K562 (cell line): Measurements from ENCODE around the gene ZFPM1. TPM values are rescaled to one million over a fixed set of nuclear protein-coding genes. Genes with fewer than 3 reads are reported as not detected.
A peak's percentile ranks its signal among the peaks of the same experiment; 100 is the strongest.

Experiments
- ATAC-seq: fragments of 200-7000 bp; cut with Tn5 transposase; 3 replicates; pipeline ENCODE4 v1.9.1; 2020; ENCODE audit warnings: moderate library complexity
- BruUV-seq: library from RNA; stranded (reverse); fragments of 400-500 nt; replicated peaks from 2 replicates; lab custom pipeline; 2021; lab: Mats Ljungman, UMichigan
- CTCF ChIA-PET: fragments of 300-600 bp; formaldehyde crosslinking; extraction: SDS; loops from one replicate; lab custom pipeline; 2021; ENCODE audit warnings: low intra/inter-chr PET ratio; lab: Yijun Ruan, JAX
- POLR2A ChIA-PET: fragments of 300-600, 350-650 bp; sonication (Branson Sonifier 250); formaldehyde crosslinking; extraction: SDS; loops from one replicate; lab custom pipeline; 2021; ENCODE audit warnings: antibody characterized with exemption, inconsistent platforms; lab: Yijun Ruan, JAX
- DNase-seq, 4 experiments: peaks; one replicate each; pipeline versions ENCODE4 v3.0.0 to v3.0.0-alpha.2; 2011 to 2018; ENCODE audit warnings: low spot score in 3 of 4, mixed read lengths in 3 of 4; ENCODE audit errors: extremely low read depth in 1 of 4
- FAIRE-seq: peaks from 2 replicates; lab custom pipeline; 2011; peaks lifted over from hg19 to GRCh38; lab: Jason Lieb, UNC
- H2AFZ ChIP-seq: 2 replicates; pipeline ENCODE4 v1.6.0; 2011; ENCODE audit warnings: low read depth, low read length, control low read depth, inconsistent platforms
- H3K27ac ChIP-seq: fragments of 200-600 bp; 3 replicates; pipeline ENCODE4 v1.8.0; 2011; ENCODE audit warnings: low read depth, mild to moderate bottlenecking, control low read depth, inconsistent platforms, low read length, moderate library complexity, mixed read lengths; ENCODE audit errors: extremely low read depth
- H3K27me3 ChIP-seq, 2 experiments: fragments of 300-600 bp in 1 of 2; 2 replicates in 1 of 2; 3 replicates in 1 of 2; pipeline versions ENCODE4 v1.6.0 to v1.8.0; 2011; ENCODE audit warnings: inconsistent platforms in 2 of 2, low read length in 2 of 2, mild to moderate bottlenecking in 1 of 2, mixed read lengths in 1 of 2, moderate library complexity in 1 of 2; ENCODE audit not compliant: control insufficient read depth in 2 of 2, insufficient read depth in 2 of 2
- H3K36me3 ChIP-seq: fragments of 300-600 bp; 3 replicates; pipeline ENCODE4 v1.8.0; 2011; ENCODE audit warnings: mild to moderate bottlenecking, low read length, inconsistent platforms; ENCODE audit not compliant: control insufficient read depth, insufficient read depth
- H3K4me1 ChIP-seq, 2 experiments: fragments of 200-600 bp in 1 of 2; replicated peaks in 1 of 2; 2 replicates in 1 of 2; 3 replicates in 1 of 2; pipeline versions ENCODE4 v1.5.1 to v1.8.0; 2011; ENCODE audit warnings: inconsistent platforms in 2 of 2, low read length in 2 of 2, mild to moderate bottlenecking in 1 of 2, mixed read lengths in 1 of 2, moderate library complexity in 1 of 2; ENCODE audit not compliant: control insufficient read depth in 2 of 2, insufficient read depth in 2 of 2
- H3K4me2 ChIP-seq: 2 replicates; pipeline ENCODE4 v1.6.1; 2011; ENCODE audit warnings: low read length, control low read depth, inconsistent platforms, mixed read lengths; ENCODE audit not compliant: insufficient read depth
- H3K4me3 ChIP-seq: fragments of 200-600 bp; sonication (generic), shearing (Covaris generic); 2 replicates; pipeline ENCODE4 v1.5.1; 2016; ENCODE audit warnings: control low read depth, inconsistent platforms
- H3K79me2 ChIP-seq: fragments of 200-600 bp; 3 replicates; pipeline ENCODE4 v1.8.0; 2011; ENCODE audit warnings: low read length, inconsistent platforms; ENCODE audit not compliant: control insufficient read depth, insufficient read depth
- H3K9ac ChIP-seq, 2 experiments: 2 replicates each; pipeline versions ENCODE4 v1.6.0 to v1.6.1; 2011; ENCODE audit warnings: low read depth in 2 of 2, low read length in 2 of 2, control low read depth in 1 of 2, inconsistent platforms in 1 of 2, mild to moderate bottlenecking in 1 of 2, mixed read lengths in 1 of 2; ENCODE audit not compliant: insufficient read depth in 1 of 2
- H3K9me1 ChIP-seq: one replicate; pipeline ENCODE4 v1.6.0; 2011; ENCODE audit warnings: inconsistent platforms, mild to moderate bottlenecking, low read length, moderate library complexity; ENCODE audit not compliant: control insufficient read depth, insufficient read depth
- H3K9me3 ChIP-seq: replicated peaks from 2 replicates; pipeline ENCODE4 v1.5.1; 2011; ENCODE audit warnings: low read depth, low read length, inconsistent platforms; ENCODE audit not compliant: control insufficient read depth, insufficient read depth
- H4K20me1 ChIP-seq: replicated peaks from 2 replicates; pipeline ENCODE4 v1.6.1; 2011; ENCODE audit warnings: low read length, inconsistent platforms, mixed read lengths; ENCODE audit not compliant: control insufficient read depth, insufficient read depth
- CBFA2T2 ChIP-seq: fragments of 450-650 bp; conservative IDR thresholded peaks from 2 replicates; pipeline ENCODE4 v1.6.1; 2017; ENCODE audit warnings: mild to moderate bottlenecking
- CBFA2T3 ChIP-seq: fragments of 450-650 bp; IDR thresholded peaks from 2 replicates; pipeline ENCODE4 v1.6.1; 2017
- CXXC5 ChIP-seq: fragments of 250-450 bp; sonication (Bioruptor Pico); IDR thresholded peaks from 2 replicates; pipeline ENCODE4 v1.8.0; 2022; ENCODE audit warnings: inconsistent platforms, mild to moderate bottlenecking, moderate library complexity
- EGR1 ChIP-seq: fragments of 450-650 bp; conservative IDR thresholded peaks from 2 replicates; pipeline ENCODE4 v1.6.1; 2017; ENCODE audit warnings: mild to moderate bottlenecking
- EP300 ChIP-seq: IDR thresholded peaks from 2 replicates; pipeline ENCODE4 v1.6.1; 2012; ENCODE audit warnings: low read length, improper control_type of control experiment
- HDGF ChIP-seq: fragments of 450-650 bp; IDR thresholded peaks from 2 replicates; pipeline ENCODE4 v1.6.1; 2016
- JUND ChIP-seq, 2 experiments: IDR thresholded peaks; 2 replicates in 1 of 2; 3 replicates in 1 of 2; pipeline ENCODE4 v1.6.1; 2011; ENCODE audit warnings: borderline replicate concordance in 2 of 2, low read depth in 2 of 2, low read length in 2 of 2, improper control_type of control experiment in 1 of 2, missing biosample characterization in 1 of 2, missing genetic modification characterization in 1 of 2, missing genetic modification reagents in 1 of 2
- MXD1 ChIP-seq: fragments of 250-450 bp; sonication (Bioruptor Pico); IDR thresholded peaks from 2 replicates; pipeline ENCODE4 v1.8.0; 2021; ENCODE audit warnings: borderline replicate concordance, mild to moderate bottlenecking, moderate library complexity; ENCODE audit not compliant: poor library complexity, severe bottlenecking
- NR2C2 ChIP-seq, 2 experiments: fragments of 200-800 bp in 1 of 2; sonication (Bioruptor generic) in 1 of 2; sonication (generic) in 1 of 2; formaldehyde crosslinking in 1 of 2; IDR thresholded peaks; 2 replicates each; pipeline versions ENCODE4 v1.6.1 to v1.8.0; 2016 to 2022; ENCODE audit warnings: mild to moderate bottlenecking in 1 of 2, missing compliant biosample characterization in 1 of 2, missing genetic modification characterization in 1 of 2, missing genetic modification reagents in 1 of 2
- PCBP2 ChIP-seq: fragments of 200-400 bp; formaldehyde crosslinking; IDR thresholded peaks from 2 replicates; pipeline ENCODE4 v1.6.1; 2018; ENCODE audit warnings: low read length, low read depth, mild to moderate bottlenecking, moderate library complexity; ENCODE audit not compliant: poor library complexity, severe bottlenecking
- RBM22 ChIP-seq: fragments of 200-400 bp; formaldehyde crosslinking; IDR thresholded peaks from 2 replicates; pipeline ENCODE4 v1.6.1; 2018; ENCODE audit warnings: low read length, low read depth; ENCODE audit not compliant: poor library complexity, severe bottlenecking
- RBM34 ChIP-seq: fragments of 200-400 bp; formaldehyde crosslinking; IDR thresholded peaks from 2 replicates; pipeline ENCODE4 v1.6.1; 2018; ENCODE audit warnings: low read length, borderline replicate concordance; ENCODE audit not compliant: insufficient read depth
- RNF2 ChIP-seq: sonication (generic); IDR thresholded peaks from 2 replicates; pipeline ENCODE4 v1.6.1; 2016
- SOX6 ChIP-seq: fragments of 450-650 bp; IDR thresholded peaks from 2 replicates; pipeline ENCODE4 v1.6.1; 2014; ENCODE audit warnings: mild to moderate bottlenecking
- TCF3 ChIP-seq: sonication (generic); formaldehyde crosslinking; IDR thresholded peaks from 2 replicates; pipeline ENCODE4 v1.4.0; 2020; ENCODE audit warnings: mild to moderate bottlenecking, missing genetic modification reagents
- TCF7 ChIP-seq: sonication (generic); IDR thresholded peaks from 2 replicates; pipeline ENCODE4 v1.6.1; 2016; ENCODE audit warnings: antibody characterized with exemption, borderline replicate concordance
- XRCC5 ChIP-seq: fragments of 200-400 bp; formaldehyde crosslinking; IDR thresholded peaks from 2 replicates; pipeline ENCODE4 v1.6.1; 2017; ENCODE audit warnings: low read depth, mild to moderate bottlenecking, low read length
- ZNF165 ChIP-seq: fragments of 250-450 bp; sonication (Bioruptor Pico); IDR thresholded peaks from 2 replicates; pipeline ENCODE4 v1.4.0; 2020; ENCODE audit warnings: borderline replicate concordance
- ZNF239 ChIP-seq: fragments of 250-450 bp; sonication (Bioruptor Pico); IDR thresholded peaks from 2 replicates; pipeline ENCODE4 v1.4.0; 2020; ENCODE audit warnings: mild to moderate bottlenecking
- ZNF311 ChIP-seq: fragments of 250-450 bp; sonication (Bioruptor Pico); IDR thresholded peaks from 2 replicates; pipeline ENCODE4 v1.4.0; 2020; ENCODE audit warnings: mild to moderate bottlenecking, moderate library complexity
- ZNF436 ChIP-seq: fragments of 250-450, 450-650 bp; sonication (Bioruptor Pico); formaldehyde crosslinking; IDR thresholded peaks from 2 replicates; pipeline ENCODE4 v1.7.0; 2020; ENCODE audit warnings: mild to moderate bottlenecking
- WGBS: fragments of 100-300 bp; shearing (Covaris generic); methylation state at CpG from one replicate; pipeline ENCODE4 v1.1.6; 2016; ENCODE audit warnings: low coverage, mixed read lengths; ENCODE audit not compliant: insufficient coverage; ENCODE audit errors: missing lambda C conversion rate; 5-methylcytosine and 5-hydroxymethylcytosine counted together
- in situ Hi-C: fragments of 300-500 bp; cut with MboI; formaldehyde crosslinking; loops from 4 replicates; pipeline ENCODE4 v1.15.0; 2018; ENCODE audit warnings: inconsistent platforms, mixed read lengths
- intact Hi-C: fragments of 100-400 bp; cut with micrococcal nuclease; formaldehyde crosslinking; loops from 2 replicates; pipeline ENCODE4 v1.14.2; 2022
- polyA plus RNA-seq, 8 experiments: library from polyadenylated mRNA; depleted of rRNA in 4 of 8; stranded (reverse) in 5 of 8; unstranded in 3 of 8; fragments of >200 nt; fragmentation: Nextera tagmentation in 2 of 8; fragmentation: Illumina TruSeq in 1 of 8; extraction: Ambion mirVana in 2 of 8; extraction: Trizol in 1 of 8; gene quantifications; 2 replicates each; pipeline versions ENCODE4 v1.2.1 to v1.2.3, GENCODE V29; 2011 to 2014; ENCODE audit warnings: inconsistent platforms in 1 of 8, missing spikeins in 1 of 8
- total RNA-seq, 7 experiments: library from RNA; depleted of rRNA in 6 of 7; stranded (reverse); fragments of >200 nt in 6 of 7; fragmentation: Illumina TruSeq in 2 of 7; extraction: Trizol in 2 of 7; gene quantifications; 2 replicates each; pipeline versions ENCODE4 v1.2.1 to v1.2.3, GENCODE V29; 2011 to 2021; ENCODE audit warnings: low replicate concordance in 1 of 7
- TF ChIP-seq, protein P1 (sequence below): fragments of 450-650 bp; formaldehyde crosslinking; IDR thresholded peaks from 2 replicates; pipeline ENCODE4 v1.4.0; 2022; ENCODE audit warnings: mild to moderate bottlenecking, moderate library complexity

The ZFPM1 gene
- total and polyA plus RNA-seq, 9 of the 15 experiments (the other 6 are each of a cell fraction or from before 2014, with no cell fraction given) = 0.03 to 35.9 (median 1.4) TPM

GRCh38 chr16:88498576-88499208, 45.6 kb downstream of the ZFPM1 start:
- ATAC-seq (peak; percentile 41), DNase-seq (peak in 2 of 4 experiments; percentile 49 to 81), FAIRE-seq (no peak)
- Histone ChIP-seq H3K36me3 (peaks cover 45% of the 10 kb centered on the region), H3K4me3 (no peak overlapping the region; the same call in 1 of the 2 replicates), H4K20me1 (peaks cover 4% of the 10 kb centered on the region; the same call in 1 of the 2 replicates), H2AFZ (no peak overlapping the region), H3K79me2 (peaks cover 59% of the 10 kb centered on the region), H3K4me1 (peaks cover 69 to 96% of the 10 kb centered on the region in 2 experiments), H3K27me3 (no peaks in the 10 kb centered on the region), H3K27ac (peak overlapping the region; percentile 66), H3K9me1 (no peaks in the 10 kb centered on the region), H3K9ac (peak overlapping the region; percentile 44 to 77), H3K9me3 (no peaks in the 10 kb centered on the region), H3K4me2 (peak overlapping the region; percentile 69)
- in situ Hi-C loops (no loop called here), intact Hi-C loops (no loop called here)
- 10% methylated on average over 18 of the region's 27 CpGs for WGBS
- ChIA-PET CTCF (no interaction called here), POLR2A (interaction anchor here (0.7 to 1.7 kb wide), 3 partner anchors 11 to 657 kb away, joined by 3 to 10 read pairs (median 4); no protein-coding TSS in a partner anchor)
- no TSS peak for BruUV-seq
- TF ChIP-seq CBFA2T2 (0 out of 2 replicates have a peak, but pooled peaks have one; percentile 8), ZNF436 (CRISPR knock-in tag) (no peak), MXD1 (CRISPR knock-in tag) (no peak), RBM34 (no peak), ZNF311 (no peak), XRCC5 (no peak), TCF7 (0 out of 2 replicates have a peak, but pooled peaks have one; percentile 5), ZNF239 (CRISPR knock-in tag) (no peak), RNF2 (0 out of 2 replicates have a peak, but pooled peaks have one; percentile 29), PCBP2 (no peak), JUND (IDR thresholded peaks at IDR 0.05; ENCODE audit: borderline replicate concordance, low read depth, low read length) (no peak), JUND (tag; IDR thresholded peaks at IDR 0.05; ENCODE audit: borderline replicate concordance, low read depth, low read length) (peak; percentile 15; the same call in 1 of the 3 replicates), HDGF (no peak), NR2C2 (CRISPR knock-in tag; IDR thresholded peaks at IDR 0.05) (peak; percentile 80), NR2C2 (tag; IDR thresholded peaks at IDR 0.05) (peak; percentile 79), TCF3 (peak; percentile 32; the same call in 1 of the 2 replicates), CBFA2T3 (peak; percentile 43; the same call in 1 of the 2 replicates), CXXC5 (CRISPR knock-in tag) (peak; percentile 11; the same call in 1 of the 2 replicates), SOX6 (no peak), ZNF165 (no peak), EP300 (no peak), EGR1 (0 out of 2 replicates have a peak, but pooled peaks have one; percentile 7), RBM22 (peak; percentile 33)
- TF ChIP-seq, protein P1, sequence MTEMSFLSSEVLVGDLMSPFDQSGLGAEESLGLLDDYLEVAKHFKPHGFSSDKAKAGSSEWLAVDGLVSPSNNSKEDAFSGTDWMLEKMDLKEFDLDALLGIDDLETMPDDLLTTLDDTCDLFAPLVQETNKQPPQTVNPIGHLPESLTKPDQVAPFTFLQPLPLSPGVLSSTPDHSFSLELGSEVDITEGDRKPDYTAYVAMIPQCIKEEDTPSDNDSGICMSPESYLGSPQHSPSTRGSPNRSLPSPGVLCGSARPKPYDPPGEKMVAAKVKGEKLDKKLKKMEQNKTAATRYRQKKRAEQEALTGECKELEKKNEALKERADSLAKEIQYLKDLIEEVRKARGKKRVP = no peak
